ENCODE data around the gene AGAP5.

DNA sequence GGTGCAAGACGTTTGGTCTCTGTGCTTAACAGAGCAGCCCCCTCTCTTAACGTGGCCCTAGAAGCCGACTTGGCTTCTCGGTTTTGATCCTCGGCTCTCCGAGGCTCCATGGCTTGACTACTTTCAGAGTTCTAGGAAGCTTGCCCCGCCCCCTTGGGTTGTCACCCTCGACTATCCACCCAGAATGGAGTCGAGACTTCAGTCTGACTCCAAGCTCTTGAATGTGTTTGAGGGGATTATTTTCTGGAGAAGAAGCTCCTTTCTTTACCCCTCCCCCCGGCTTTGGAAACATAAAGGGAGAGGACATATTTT lies 46.7 kb upstream of the AGAP5 start:
- TF ChIP-seq, protein P1, sequence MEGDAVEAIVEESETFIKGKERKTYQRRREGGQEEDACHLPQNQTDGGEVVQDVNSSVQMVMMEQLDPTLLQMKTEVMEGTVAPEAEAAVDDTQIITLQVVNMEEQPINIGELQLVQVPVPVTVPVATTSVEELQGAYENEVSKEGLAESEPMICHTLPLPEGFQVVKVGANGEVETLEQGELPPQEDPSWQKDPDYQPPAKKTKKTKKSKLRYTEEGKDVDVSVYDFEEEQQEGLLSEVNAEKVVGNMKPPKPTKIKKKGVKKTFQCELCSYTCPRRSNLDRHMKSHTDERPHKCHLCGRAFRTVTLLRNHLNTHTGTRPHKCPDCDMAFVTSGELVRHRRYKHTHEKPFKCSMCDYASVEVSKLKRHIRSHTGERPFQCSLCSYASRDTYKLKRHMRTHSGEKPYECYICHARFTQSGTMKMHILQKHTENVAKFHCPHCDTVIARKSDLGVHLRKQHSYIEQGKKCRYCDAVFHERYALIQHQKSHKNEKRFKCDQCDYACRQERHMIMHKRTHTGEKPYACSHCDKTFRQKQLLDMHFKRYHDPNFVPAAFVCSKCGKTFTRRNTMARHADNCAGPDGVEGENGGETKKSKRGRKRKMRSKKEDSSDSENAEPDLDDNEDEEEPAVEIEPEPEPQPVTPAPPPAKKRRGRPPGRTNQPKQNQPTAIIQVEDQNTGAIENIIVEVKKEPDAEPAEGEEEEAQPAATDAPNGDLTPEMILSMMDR (IDR thresholded peaks at IDR 0.05), result no peak
- TF ChIP-seq TCF7L2 (IDR thresholded peaks at IDR 0.05; ENCODE audit: low read depth, low read length) (no peak), POLR2AphosphoS5 (IDR thresholded peaks at IDR 0.05; ENCODE audit: low read depth, low read length) (no peak)
- TF ChIP-seq, protein P2, sequence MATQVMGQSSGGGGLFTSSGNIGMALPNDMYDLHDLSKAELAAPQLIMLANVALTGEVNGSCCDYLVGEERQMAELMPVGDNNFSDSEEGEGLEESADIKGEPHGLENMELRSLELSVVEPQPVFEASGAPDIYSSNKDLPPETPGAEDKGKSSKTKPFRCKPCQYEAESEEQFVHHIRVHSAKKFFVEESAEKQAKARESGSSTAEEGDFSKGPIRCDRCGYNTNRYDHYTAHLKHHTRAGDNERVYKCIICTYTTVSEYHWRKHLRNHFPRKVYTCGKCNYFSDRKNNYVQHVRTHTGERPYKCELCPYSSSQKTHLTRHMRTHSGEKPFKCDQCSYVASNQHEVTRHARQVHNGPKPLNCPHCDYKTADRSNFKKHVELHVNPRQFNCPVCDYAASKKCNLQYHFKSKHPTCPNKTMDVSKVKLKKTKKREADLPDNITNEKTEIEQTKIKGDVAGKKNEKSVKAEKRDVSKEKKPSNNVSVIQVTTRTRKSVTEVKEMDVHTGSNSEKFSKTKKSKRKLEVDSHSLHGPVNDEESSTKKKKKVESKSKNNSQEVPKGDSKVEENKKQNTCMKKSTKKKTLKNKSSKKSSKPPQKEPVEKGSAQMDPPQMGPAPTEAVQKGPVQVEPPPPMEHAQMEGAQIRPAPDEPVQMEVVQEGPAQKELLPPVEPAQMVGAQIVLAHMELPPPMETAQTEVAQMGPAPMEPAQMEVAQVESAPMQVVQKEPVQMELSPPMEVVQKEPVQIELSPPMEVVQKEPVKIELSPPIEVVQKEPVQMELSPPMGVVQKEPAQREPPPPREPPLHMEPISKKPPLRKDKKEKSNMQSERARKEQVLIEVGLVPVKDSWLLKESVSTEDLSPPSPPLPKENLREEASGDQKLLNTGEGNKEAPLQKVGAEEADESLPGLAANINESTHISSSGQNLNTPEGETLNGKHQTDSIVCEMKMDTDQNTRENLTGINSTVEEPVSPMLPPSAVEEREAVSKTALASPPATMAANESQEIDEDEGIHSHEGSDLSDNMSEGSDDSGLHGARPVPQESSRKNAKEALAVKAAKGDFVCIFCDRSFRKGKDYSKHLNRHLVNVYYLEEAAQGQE (IDR thresholded peaks at IDR 0.05; ENCODE audit: insufficient read depth in 1 of 2, low read depth in 2 of 2, low read length in 1 of 2), result no peak

All from Panc1 (cell line).